GM19324 (cell line): ENCODE data around the gene PTPN4.

Experiments
- ATAC-seq: cut with Tn5 transposase; IDR thresholded peaks from one replicate; pipeline ENCODE4 v1.9.1; 2021; ENCODE audit warnings: mild to moderate bottlenecking, moderate library complexity; ENCODE audit not compliant: unreplicated experiment, low FRiP score

The PTPN4 gene

DNA sequence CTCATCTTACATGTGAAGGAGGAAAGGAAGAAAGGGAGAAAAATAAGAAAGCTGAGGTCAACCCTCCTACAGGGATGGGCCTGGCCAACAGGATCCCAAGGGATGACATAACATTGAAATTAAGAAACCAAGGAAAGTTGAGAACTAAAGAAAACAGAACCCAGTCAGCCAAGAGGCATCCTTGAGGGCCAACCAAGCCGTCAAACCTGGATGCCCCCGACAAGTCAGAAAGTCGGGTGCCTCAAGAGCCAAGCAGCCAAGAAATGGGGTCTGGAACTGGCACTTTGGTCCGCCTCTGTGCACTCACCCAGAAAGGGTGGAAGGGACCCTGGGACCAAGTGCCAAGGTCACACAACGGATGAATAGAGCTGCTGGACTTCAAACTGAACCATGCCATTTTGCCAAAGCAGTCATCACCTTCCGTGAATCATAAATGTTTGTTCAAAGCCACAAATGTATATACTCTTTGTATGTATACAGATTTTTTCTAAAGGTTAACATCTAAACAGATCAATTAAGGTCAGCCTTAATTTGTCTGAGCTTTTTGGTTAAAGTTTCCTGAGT lies 27.0 kb upstream of the PTPN4 start:
- no peak for ATAC-seq

DNA sequence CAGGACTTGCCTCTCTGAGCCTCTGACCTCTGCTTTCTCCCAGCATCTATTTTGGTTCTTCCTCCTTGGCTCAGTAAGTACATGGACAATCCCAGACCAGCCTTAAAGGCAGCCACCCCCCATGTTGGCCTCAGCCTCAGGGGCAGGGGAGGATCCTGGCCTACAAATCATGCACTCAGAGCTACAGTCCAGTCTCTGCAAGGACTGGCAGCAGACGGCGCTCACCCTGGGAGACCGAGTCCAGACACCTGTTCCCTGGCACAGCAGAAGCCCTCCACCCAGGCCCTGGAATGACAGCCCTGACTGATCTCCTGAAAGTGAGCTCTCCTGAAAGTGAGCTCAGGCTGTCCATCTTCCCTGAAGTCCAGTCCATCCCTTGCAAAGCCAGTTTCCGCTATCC lies 25.7 kb upstream of the PTPN4 start:
- no peak for ATAC-seq

DNA sequence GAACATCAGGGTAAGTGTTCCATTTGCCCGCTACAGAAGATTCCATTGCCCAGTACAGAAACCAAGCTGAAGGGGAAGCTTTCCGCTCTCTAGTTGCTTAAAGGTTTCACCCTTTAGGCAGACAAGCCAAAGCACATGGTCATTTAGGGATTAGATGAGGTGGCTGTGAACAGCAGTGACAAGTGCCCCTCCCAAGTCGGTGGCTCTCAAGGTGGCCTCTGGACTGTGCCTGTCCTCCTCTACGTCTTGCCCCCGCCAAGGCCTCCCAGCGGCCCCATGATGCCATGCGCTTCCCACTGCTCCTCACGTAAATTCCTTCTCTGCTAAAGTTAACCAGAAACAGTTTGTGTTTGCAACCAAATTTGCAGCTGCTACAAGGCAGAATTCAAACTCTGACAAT lies 24.2 kb upstream of the PTPN4 start:
- no peak for ATAC-seq

DNA sequence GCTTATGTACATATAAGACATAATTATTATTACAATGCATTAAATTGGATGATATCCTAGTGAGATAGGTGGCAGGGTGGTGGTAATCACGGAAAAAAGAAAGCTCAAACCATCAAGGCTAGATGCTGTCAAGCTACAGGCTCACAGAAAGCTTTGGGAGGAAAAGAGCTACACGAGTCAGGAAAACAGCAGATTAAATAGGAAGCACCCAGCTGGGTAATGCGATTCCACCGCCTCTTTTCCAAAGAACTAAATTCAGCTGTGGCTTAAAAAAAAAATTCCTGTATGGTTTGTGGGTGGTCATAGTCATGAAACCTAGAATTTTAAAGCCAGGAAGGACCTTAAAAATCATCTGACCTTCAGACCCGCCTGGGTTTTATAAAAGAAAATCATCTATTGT lies 23.7 kb upstream of the PTPN4 start:
- ATAC-seq: no peak

DNA sequence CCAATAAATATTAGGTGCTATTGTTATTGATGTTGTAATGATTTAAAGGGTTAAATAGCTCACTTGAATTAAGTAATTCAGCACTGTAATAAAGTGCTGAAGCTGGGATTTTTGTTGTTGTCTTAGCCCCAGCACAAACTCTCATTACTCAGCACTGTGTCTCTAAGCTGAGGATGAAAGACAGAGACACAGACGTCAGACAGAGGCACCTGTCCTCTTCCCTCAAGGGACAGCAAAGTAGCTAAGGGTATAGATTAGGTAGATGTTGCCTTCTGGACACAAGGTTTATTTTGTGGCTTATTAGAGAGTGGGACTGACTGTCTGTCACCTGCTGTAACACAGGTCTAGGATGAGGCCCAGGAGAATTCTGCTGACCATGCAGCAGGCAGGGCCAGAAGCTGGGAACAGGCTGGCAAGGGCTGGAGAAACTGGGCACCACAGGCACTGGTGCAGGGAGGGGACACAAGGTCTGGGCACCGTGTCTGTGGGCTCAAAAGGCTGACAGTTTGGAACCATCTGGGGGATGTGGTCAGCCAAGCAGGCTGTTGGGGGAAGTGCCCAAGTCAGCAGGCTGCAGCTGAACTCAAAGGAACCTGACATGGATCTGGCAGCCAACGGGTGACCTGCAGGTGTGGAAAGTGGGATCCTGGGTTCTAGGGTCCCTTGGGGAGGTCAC lies 20.0 kb upstream of the PTPN4 start:
- ATAC-seq: no peak

DNA sequence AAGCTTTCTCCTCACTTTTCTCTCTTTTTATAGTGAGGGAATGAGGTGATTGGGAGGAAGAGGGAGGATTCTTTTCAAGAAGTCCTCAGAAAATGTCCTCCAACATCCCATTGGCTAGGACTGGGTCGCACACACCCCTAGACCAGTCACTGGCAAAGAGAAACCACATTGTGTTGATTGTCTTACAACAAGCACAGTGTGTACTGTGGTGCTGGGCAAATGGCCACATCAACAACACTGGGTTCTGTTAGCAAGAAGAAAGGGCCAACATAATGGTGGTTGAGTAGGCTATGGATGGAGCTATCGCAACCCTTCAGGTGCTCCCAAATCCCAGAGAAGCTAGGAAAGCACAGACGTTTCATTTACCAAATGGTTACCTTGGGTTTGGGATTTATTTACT lies 18.7 kb upstream of the PTPN4 start:
- ATAC-seq: no peak

DNA sequence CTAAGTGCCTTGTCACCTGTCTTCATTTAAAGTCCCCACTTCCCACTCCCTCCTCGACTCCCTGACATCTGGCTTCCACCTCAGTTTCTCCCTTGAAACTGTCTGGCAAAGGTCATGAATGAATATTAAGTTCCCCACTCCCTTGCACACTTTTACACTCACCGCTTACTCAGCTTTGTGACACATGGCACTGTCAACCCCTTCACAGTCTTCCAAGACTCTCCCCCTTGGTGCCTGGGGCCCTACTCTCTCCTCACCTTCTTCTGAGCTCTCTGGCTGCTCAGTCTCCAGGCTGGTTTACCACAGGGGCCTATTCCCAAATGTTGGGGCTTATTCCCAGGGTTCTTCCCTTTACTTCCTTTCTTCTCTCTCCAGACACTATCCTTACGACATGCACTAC lies 17.9 kb upstream of the PTPN4 start:
- ATAC-seq: no peak

DNA sequence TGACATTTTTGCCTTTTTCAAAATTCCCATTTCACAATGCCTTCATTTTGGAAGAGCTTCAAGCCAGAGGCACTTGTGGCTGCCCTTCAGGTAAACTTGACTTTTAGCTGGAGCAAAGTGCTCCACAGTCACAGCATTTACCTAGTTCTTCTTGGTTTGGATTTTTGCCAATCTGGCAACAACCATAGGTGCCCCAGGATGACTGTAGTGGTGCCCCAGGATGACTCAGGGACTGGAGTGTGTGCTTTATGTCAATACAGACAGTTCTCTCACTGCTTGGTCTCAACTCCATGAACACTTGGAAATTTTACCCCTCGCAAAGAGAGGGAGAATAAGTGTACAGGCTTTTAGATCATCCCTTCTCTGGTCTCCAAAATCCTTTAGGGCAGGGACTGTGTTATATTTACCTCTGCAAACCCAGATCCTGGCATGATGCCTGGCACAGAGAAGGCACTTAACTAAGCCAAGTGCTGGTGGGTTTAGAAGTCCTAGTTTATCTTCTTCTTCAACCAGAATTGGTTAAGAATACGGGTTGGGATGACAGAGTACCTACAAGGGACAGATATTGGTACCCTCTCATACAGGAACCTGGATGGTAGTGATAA lies 15.3 kb upstream of the PTPN4 start:
- ATAC-seq: no peak

DNA sequence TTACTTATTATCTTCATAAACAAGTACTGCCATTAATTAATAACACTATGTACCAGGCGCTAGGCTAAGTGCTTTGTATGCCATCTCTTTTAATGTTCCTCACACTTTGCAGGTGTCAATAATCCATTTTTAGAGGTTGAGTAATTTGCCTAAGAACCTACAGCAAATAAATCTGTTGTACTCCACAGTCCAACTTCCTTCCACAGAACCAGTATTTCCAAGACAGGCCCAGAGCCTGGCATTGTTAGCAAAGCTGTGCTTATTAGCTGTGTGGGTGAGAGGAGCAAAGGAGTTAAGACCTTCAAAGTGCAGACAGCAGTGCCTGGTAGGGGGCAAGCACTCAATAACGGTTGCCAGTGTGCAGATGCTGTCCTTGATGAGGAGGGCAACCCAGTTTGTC lies 14.2 kb upstream of the PTPN4 start:
- no peak for ATAC-seq

DNA sequence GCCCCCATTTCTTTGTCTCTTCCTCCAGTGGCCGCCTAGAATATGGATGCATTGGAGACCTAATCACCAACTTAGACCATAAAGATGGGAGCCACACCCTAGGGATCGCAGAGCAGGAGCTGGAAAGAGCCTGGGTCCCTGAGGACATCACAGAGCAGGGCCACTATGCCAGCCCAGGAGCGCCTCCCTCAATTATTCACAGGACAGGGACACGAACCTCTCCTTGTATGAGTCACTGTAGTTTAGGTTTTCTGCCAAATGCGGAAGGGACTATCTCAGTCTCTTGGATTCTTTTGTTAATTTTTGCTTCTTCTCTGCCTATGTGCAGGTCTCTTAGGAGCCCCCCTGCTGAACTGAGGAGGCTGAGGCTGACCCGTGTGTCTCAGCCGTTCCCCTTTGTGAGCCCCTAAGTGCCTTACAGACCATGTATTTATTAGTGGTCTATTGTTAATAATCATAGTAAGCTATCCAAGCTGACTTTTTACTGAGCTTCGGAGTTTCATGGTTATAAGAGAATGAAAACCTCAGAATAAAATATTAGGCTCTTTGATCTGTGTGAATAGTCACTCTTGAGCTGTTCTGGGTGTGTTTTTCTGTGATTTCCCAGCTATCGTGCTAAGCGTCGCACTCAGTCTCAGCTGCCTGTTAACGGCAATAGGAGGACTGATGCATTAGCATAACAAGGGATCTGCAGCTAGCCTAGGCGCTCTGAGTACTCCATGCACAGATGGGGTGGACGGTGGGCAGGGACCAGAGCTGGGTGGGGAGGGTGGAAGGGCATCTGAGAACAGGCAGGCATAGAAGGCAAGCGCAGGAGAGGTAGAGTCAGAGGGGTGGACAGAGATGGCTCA lies 12.7 kb upstream of the PTPN4 start:
- no peak for ATAC-seq

DNA sequence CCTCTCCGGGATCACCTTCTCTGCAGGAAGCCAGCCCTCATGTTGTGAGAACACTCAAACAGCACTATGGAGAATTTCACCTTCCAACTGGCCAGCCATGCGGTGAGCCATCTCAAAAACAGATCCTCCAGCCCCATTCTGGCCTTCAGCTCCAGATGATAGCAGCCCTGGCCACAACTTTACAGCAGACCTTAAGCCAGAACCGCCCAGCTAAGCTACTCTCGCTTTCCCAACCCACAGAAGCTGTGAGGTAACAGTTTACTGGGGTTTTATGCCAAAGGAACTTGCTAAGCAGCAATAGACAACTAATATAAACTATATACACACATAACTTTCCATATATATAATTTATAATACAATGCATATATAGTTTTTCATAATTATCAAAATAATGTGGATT lies 11.6 kb upstream of the PTPN4 start:
- no peak for ATAC-seq

DNA sequence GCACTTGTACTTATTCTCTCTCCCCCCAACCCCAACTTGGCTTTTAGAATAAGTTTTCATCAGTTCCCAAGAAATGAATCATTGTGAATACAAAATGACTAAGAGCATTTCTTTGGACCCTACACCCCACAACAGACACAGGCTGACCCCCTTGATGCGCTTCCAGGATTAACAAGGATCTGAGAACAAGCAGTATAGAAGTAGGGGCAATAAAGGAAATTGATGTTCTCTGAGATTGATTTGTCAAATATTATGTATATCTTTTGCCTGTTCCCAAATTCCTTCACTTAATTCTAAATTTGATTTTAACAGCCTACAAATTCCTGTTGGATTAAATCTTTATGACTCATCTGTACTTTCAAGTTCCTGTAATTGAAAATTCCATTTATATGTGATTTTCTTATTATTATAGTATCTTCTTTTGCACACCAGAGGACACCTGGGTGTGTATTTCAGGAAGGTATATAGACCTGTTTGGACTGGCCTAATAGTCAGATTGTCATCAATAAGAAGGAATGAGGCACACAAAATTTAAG lies 10.2 kb upstream of the PTPN4 start:
- no peak for ATAC-seq

DNA sequence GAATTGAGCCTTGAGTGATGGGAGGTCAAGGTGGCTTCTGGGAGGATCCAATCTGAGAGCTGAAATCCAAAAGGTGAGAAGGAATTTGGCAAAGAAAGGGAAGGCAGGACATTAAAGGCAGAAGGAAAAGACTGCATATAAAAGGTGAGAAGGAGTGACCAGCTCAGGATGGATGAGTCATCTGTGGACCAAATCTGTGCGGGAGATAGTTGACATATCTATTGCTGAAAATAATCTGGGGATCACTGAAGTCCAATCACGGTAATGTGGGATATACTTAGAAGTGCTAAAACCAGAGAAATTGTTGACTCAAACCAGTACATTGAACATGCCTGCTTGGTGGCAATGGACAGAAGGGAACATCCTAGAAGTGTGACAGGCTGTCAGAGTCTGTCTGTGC lies 8.0 kb upstream of the PTPN4 start:
- ATAC-seq: no peak

DNA sequence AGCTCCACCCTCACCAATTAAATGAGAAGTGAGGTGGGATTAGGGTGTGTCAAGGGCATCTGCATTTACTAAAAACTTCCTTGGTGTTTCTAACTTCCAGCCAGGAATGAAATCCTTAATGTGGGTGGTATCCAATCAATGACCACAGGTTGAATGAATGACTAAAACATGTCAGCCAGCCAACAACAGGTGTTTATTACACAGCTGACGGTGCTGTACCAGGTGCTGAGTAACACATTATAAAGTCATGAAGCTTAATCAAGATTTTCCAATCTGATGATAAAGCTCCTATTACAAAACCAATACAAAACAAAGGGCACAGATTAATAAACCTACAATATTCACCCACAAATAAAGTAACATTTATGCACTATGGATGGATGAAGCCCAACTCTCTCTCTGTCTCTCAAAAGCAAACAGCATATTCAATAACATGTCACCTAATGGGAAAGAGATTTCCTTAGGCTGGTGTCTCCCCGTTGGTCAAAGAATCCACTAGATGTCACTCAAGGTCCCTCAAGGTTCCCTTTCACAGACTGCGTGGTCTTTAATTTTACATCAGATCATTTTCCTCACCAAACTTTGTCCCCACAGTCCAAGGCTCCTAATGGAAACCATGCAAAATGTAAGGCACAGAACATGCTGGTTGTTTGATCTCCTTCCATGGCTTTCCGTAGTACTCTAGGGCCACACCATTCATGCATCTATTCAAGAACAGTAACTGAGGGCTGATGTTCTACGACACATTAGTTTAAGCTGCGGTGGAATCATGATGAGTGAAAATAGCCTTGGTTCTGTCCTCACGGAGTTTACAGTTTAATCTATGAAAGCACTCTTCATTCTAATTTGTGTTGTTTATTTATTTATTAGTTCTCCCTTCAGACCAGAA lies 6.4 kb upstream of the PTPN4 start:
- no peak for ATAC-seq

DNA sequence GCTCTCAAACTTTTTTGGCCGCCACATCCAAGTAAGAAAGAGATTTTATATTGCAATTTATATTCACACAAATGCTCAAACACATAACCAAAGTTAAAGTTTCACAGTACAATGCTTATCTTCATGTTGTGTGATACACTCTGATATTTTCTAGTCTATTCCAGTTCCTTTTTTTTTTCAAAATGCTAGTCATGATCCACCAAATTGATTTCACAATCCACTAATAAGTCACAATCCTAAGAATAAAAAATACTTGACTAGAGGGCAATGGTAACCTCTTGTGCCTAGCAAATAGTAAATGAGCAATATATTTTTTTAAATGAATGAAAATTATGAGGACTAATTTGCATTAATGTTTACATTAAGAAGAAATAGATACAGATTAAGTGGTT lies 5.8 kb upstream of the PTPN4 start:
- no peak for ATAC-seq

DNA sequence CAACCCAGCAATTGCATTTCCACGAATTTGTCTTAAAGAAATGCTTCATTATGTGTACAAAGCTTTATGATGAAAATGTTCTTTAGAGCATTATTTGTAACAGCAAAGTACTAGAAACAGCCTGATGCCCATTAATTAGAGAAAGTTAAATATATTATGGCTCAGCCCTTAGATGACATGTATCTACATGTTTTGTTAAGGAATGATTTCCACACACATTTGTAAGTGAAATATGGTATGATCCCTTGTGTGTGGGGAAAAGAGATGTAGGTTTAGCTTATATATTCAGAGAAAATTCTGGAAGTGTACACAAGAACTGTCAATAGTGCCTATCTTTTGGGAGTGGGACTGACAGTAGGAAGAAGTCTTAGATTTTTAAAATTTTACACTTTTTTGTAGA lies 3.8 kb upstream of the PTPN4 start:
- no peak for ATAC-seq

DNA sequence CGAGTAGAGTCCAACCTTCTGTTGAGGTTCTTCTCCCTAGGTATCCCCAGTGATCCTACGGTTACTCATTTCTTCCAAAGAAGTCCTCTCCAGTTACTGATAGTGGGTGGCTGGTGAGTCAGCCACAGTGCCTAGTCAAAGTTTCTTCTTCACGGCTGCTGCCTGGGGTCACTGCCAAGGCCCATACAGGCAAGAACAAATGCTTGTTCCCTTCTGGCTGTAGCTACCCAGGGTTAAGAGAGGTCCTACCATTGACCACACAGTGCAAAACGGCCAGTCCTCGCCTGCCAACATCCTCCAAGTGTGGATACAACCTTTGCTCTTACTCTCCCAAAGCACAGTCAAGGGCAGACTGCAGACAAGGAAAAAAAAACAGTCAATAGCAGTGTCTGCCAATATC lies 2.9 kb upstream of the PTPN4 start:
- no peak for ATAC-seq

DNA sequence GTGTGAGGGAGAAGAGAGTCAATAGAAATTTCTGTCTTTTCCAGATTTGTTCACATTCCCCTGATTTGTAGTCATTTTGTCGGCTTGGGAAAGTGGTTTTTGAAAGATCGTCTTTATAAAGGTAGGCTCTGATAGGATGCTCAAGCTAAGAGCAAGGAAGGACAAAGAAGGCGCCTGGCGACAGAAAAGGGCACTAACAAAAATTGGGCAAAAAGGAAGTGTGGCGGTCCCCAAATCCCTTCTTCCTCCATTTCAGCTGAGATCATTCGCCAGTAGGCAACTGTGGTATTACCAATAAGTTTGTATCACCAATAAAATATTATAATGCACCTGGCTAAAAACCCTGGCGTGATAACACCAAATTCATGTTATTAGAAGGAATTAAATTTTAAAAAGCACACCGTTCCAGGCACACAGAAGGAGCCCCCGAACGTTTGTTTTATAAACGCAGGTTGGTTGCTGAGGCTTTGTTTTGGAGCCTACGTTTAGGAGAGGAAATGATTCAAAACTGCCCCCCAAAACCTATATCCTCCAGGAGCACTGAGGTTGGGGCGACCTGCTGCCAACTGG lies 756 bp upstream of the PTPN4 start:
- no peak for ATAC-seq

DNA sequence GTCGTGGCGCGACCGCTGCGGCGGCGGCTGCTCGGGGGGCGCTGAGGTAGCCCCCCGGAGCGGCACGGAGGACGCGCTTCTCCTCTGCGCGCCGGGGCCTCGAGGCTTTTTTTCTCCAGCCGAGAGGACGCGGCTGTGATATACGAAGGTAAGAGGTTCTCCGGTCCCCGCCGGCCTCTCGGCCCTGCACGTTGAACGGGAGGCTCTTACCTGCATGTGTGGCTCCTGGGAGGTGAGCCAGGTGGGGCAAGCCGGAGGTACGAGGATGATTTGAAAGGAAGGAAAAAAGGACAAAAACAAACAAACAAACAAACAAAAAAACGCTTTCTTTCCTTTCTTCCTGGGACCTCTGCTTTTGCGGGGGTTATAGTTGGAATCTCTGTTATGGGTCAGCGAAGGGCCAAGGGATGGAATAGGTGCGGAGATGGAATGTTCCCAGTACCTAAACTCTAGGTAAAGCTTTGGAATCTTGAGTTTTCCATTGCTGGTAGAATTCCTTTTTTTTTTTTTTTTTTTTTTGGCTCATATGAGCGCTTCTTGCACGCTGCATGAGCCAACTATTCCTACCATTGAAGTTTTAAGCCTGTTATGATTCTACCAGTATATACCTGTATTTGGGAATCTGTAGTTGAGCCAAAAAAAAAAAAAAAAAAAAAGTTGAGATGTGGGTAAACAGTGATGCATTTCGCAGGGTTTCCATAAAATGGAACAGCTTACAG lies 674 bp downstream of the PTPN4 start:
- no peak for ATAC-seq

DNA sequence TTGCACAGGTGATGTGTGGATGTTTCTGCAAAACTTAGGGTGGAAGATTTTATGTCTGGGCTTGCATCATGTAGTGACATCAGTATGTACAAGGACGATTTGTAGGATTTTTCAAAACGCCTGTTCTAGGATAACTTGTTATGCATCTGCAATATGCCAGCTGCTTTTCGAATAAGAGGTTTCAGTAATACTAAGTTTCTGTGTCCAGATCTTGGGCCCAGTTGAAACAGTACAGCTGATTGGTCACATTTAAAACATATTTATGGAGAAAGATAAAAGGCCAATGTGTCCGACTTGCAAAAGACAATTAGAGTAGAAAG lies 1.2 kb downstream of the PTPN4 start:
- ATAC-seq: no peak
